GM12873 (cell line): ENCODE results near the gene LCE5A.

Source experiments
- TF ChIP-seq, protein P1 (sequence below): IDR thresholded peaks from 2 replicates; pipeline ENCODE4 v1.5.1; 2012; ENCODE audit warnings: low read depth, mild to moderate bottlenecking, moderate library complexity, low read length, control low read depth; ENCODE audit not compliant: insufficient read depth; ENCODE audit errors: missing control alignments

Gene LCE5A

DNA sequence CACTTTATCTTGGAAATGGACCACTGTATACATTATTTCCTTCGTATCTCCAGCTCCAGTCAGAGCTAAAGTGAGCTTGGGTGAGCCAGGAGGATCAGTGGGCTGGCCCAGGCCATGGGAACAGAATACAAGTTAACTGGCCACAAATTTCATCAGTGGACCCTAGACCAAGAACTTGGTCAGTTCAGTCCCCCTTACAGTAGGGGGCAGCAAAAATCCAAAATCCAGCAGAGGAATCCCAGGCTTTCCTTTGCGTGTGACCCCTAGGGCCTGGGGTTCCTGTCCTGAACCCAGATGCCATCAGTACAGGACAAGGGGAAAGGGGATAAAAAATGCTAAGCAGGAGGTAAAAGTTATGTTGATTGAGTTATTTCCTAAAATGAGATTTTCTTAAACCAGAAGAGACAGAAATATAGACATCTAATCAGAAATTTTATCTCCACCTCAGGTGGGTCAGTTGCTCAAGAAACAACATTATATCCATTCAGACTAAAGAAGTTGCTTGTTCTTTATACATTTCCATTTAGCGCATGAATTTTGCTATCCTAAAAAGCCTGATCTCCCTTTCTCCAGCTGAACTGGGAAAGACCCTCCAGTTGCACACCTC lies 24.1 kb upstream of the LCE5A start:
- TF ChIP-seq, protein P1, sequence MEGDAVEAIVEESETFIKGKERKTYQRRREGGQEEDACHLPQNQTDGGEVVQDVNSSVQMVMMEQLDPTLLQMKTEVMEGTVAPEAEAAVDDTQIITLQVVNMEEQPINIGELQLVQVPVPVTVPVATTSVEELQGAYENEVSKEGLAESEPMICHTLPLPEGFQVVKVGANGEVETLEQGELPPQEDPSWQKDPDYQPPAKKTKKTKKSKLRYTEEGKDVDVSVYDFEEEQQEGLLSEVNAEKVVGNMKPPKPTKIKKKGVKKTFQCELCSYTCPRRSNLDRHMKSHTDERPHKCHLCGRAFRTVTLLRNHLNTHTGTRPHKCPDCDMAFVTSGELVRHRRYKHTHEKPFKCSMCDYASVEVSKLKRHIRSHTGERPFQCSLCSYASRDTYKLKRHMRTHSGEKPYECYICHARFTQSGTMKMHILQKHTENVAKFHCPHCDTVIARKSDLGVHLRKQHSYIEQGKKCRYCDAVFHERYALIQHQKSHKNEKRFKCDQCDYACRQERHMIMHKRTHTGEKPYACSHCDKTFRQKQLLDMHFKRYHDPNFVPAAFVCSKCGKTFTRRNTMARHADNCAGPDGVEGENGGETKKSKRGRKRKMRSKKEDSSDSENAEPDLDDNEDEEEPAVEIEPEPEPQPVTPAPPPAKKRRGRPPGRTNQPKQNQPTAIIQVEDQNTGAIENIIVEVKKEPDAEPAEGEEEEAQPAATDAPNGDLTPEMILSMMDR: peak; percentile 70

DNA sequence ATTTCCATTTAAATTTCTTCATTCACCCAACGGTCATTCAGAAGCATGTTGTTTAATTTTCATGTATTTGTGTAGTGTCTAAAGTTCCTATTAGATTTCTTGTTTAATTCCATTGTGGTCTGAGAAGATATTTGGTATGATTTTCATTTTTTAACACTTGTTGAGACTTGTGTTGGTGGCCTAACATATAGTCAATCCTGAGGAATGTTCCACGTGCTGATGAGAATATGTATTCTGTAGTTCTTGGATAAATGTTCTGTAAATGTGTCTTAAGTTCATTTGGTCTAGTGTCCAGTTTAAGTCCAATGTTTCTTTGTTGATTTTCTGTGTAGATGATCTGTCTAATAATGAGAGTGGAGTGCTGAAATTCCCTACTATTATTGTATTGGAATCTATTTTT lies 22.7 kb upstream of the LCE5A start:
- TF ChIP-seq, protein P1: no peak

DNA sequence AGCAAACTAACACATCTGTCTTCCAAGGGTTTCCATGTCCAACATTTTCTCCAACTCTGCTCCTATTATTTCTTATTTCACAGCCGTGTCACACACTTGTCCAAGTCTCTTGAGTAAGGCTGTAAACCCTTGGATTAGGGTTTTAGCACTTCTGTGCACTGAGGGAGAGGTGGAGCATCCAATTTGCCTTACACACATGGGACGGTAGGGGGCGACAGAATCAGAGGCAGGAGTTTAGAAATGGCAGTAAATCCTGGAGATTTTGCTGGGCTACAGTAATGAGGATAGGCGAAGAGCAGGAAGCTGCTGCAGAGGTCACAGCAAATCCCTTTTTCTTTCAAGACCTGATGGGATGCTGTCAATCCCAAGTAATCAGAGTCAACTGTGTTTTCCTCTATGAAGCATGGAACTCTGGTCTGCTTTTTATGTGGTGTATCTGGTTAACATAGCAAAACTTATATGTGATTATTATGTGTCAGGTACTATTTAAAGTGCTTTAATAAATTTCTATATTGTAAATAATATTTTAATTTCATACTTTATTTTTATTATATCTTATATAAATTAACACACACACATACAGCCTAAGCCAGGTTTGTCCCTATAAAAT lies 15.4 kb upstream of the LCE5A start:
- TF ChIP-seq, protein P1: peak; percentile 73

DNA sequence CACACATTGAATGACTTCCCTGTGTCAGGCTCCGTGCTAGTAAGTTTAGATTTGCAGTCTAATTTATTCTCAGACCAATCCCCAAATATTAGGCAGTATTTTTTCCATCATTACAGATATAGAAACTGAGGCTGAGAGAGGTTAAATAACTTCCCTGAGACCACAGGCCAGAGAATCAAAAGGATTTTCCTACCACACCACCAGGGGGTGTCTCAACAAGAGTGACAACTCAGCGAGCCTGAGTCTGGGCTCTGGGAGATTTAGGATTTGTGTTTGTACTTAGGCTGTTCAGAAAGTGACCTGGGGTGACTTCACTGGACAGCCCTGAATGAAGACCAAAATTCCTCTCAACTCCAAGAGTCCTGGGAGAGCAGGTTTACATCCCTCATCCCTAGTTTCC lies 13.3 kb upstream of the LCE5A start:
- TF ChIP-seq, protein P1: peak; percentile 50

DNA sequence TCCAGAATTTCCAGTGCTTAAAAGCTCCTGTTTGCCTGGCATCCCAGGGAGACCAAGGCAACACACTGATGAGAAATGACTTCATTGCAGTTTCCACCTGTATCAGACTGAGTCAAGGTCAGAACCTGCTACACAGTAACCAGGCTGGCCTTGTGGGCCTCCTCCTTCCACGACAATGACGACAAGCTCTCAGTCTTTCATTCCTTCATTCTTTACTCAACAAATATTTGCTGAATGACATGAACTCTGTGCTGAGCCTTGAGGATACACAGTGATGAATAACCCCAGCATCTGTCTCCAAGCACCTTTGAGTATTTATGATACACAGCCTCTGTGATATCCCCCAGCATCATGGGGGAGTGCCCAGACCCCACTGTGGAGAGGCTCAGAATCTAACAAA lies 8.9 kb upstream of the LCE5A start:
- TF ChIP-seq, protein P1: no peak

DNA sequence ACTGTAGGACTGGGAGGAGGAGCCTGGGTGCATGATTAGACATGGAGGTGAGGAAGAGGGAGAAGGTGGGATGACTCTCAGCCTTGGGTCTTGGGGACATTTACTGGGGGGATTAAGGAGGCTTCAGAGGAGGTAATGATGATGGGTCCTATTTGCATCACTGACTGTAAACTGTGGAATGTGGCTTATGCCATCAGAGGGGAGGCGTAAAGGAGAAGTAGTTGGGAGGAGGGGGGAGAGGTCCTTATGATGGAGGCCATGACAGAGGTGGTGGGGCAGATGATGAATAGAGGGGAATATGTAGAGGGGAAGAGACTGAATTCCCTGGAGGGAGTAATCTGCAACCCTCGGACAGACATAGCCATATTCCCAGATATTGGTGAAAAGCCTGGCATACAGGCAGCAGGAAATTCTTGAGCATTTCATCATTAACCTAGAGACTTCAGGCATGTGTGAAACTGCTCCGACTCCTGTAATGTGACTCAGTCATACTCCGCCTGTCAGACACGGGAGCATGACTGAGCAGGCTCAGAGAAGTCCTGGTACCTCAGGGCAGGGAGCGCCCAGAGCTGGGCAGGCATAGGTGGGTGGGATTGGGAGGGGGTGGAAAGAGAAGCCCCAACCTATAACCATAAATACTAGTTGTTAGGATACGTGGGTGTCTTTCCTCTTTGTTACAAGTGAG lies 8.0 kb upstream of the LCE5A start:
- TF ChIP-seq, protein P1: no peak

DNA sequence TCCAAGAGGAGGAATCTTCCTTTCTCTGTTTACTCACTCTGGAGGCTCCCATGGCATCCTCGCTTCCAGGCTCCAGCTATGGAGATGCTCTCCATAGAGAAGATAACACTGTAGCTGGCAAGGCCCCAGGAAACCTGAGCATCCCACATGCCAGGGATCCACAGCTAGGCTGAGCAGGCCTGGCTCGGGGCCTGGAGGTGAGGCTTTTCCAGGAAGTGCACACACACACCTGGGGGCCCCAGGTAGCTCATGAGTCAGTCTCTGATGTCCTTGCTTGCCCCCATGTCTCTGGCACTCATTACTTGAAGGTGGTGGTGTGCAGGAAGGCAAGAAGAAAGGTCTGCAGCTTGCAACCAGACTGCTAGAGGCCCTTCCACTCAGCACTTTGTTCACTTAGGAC lies 5.5 kb upstream of the LCE5A start:
- TF ChIP-seq, protein P1: no peak
